Hepatocyte (in vitro differentiated cells): ENCODE measurements around the gene LILRA6. TPM values are rescaled to one million over a fixed set of nuclear protein-coding genes. Genes with fewer than 3 reads are reported as not detected.
"Not testable (repeated sequence)": the region's sequence is repeated elsewhere in the genome, so short reads cannot be mapped to it uniquely, and the experiment has no call there.

Experiments
- DNase-seq: peaks from one replicate; pipeline ENCODE4 v3.0.0-alpha.2; 2016; ENCODE audit warnings: low spot score
- H2AFZ ChIP-seq: fragments of 200-600 bp; sonication (generic); 2 replicates; pipeline ENCODE4 v1.6.0; 2016; ENCODE audit warnings: antibody characterized with exemption, mild to moderate bottlenecking
- H3K27ac ChIP-seq: fragments of 200-600 bp; sonication (generic); 2 replicates; pipeline ENCODE4 v1.5.1; 2016; ENCODE audit warnings: mild to moderate bottlenecking
- H3K27me3 ChIP-seq: fragments of 200-600 bp; sonication (generic); 2 replicates; pipeline ENCODE4 v1.6.1; 2016
- H3K36me3 ChIP-seq: fragments of 200-600 bp; sonication (generic); replicated peaks from 2 replicates; pipeline ENCODE4 v1.5.1; 2016; ENCODE audit warnings: low read depth; ENCODE audit not compliant: insufficient read depth
- H3K4me1 ChIP-seq: fragments of 200-600 bp; sonication (generic); 2 replicates; pipeline ENCODE4 v1.5.1; 2016; ENCODE audit warnings: mild to moderate bottlenecking, moderate library complexity; ENCODE audit not compliant: insufficient read depth
- H3K4me2 ChIP-seq: fragments of 200-600 bp; sonication (generic); 2 replicates; pipeline ENCODE4 v1.6.0; 2016
- H3K4me3 ChIP-seq: fragments of 200-600 bp; sonication (generic); 2 replicates; pipeline ENCODE4 v1.5.1; 2016; ENCODE audit warnings: mild to moderate bottlenecking
- H3K79me2 ChIP-seq: fragments of 200-600 bp; sonication (generic); 2 replicates; pipeline ENCODE4 v1.6.0; 2017; ENCODE audit warnings: mild to moderate bottlenecking
- H3K9me2 ChIP-seq: fragments of 200-600 bp; sonication (generic); replicated peaks from 2 replicates; pipeline ENCODE4 v1.6.0; 2017; ENCODE audit warnings: mild to moderate bottlenecking; ENCODE audit not compliant: insufficient read depth
- H3K9me3 ChIP-seq: fragments of 200-600 bp; sonication (generic); 2 replicates; pipeline ENCODE4 v1.5.1; 2016; ENCODE audit warnings: low read depth, mild to moderate bottlenecking
- H4K20me1 ChIP-seq: fragments of 200-600 bp; sonication (generic); 2 replicates; pipeline ENCODE4 v1.6.0; 2016; ENCODE audit warnings: mild to moderate bottlenecking; ENCODE audit not compliant: insufficient read depth, poor library complexity, severe bottlenecking
- CTCF ChIP-seq: fragments of 200-600 bp; sonication (generic); IDR thresholded peaks from 2 replicates; pipeline ENCODE4 v1.5.1; 2016; ENCODE audit warnings: antibody characterized with exemption, mild to moderate bottlenecking; ENCODE audit not compliant: poor library complexity
- EZH2 ChIP-seq: fragments of 200-600 bp; sonication (generic); IDR thresholded peaks from 2 replicates; pipeline ENCODE4 v1.6.1; 2016; ENCODE audit warnings: antibody characterized with exemption, mild to moderate bottlenecking, borderline replicate concordance
- EZH2phosphoT487 ChIP-seq: fragments of 200-600 bp; sonication (generic); IDR thresholded peaks from one replicate; pipeline ENCODE4 v1.6.1; 2018; ENCODE audit warnings: antibody characterized with exemption, mild to moderate bottlenecking, low read depth, moderate library complexity; ENCODE audit not compliant: unreplicated experiment, severe bottlenecking
- WGBS: methylation state at CpG from one replicate; pipeline ENCODE4 v1.1.6; 2016; ENCODE audit warnings: low lambda C conversion rate; ENCODE audit errors: missing lambda C conversion rate; 5-methylcytosine and 5-hydroxymethylcytosine counted together
- polyA plus RNA-seq: library from polyadenylated mRNA; unstranded; fragments of >200 nt; fragmentation: Nextera tagmentation; extraction: Ambion mirVana; gene quantifications from 2 replicates; pipeline ENCODE4 v1.2.1, GENCODE V29; 2016
- total RNA-seq: library from RNA; depleted of rRNA; stranded (reverse); fragments of >200 nt; gene quantifications from 2 replicates; pipeline ENCODE4 v1.2.3, GENCODE V29; 2014

LILRA6 gene
- total and polyA plus RNA-seq, 2 experiments from 2014 or later: 0.36 TPM; not detected in 1

GRCh38 chr19:54273821-54274220 lies 31.2 kb upstream of the LILRA6 start:
- Histone ChIP-seq H3K27me3 (no peaks in the 10 kb centered on the region), H3K4me2 (no peak overlapping the region), H3K79me2 (no peaks in the 10 kb centered on the region), H3K4me1 (no peaks in the 10 kb centered on the region), H2AFZ (no peak overlapping the region), H3K4me3 (no peak overlapping the region), H3K36me3 (no peaks in the 10 kb centered on the region), H3K9me3 (no peaks in the 10 kb centered on the region), H4K20me1 (no peaks in the 10 kb centered on the region), H3K9me2 (no peaks in the 10 kb centered on the region), H3K27ac (no peak overlapping the region)
- no peak for TF ChIP-seq CTCF
- TF ChIP-seq EZH2: no peak
- TF ChIP-seq EZH2phosphoT487: no peak
- no peak for DNase-seq
- 80% methylated on average over 3 of the region's 3 CpGs for WGBS

- DNase-seq, H3K4me1 ChIP-seq, H3K36me3 ChIP-seq: not testable (repeated sequence)
These were observed 29.6 kb upstream of the LILRA6 start for GRCh38 chr19:54272181-54272580.

GRCh38 chr19:54271587-54271986 lies 29.0 kb upstream of the LILRA6 start:
- not testable (repeated sequence) for DNase-seq, H3K9me2 ChIP-seq, H3K27ac ChIP-seq

More at GRCh38 chr19:54272181-54272580, 29.6 kb upstream of the LILRA6 start:
- WGBS: 78% methylated on average over 5 of the region's 5 CpGs
- H3K9me3 ChIP-seq, H3K27ac ChIP-seq, H3K27me3 ChIP-seq, H3K4me3 ChIP-seq, H3K4me2 ChIP-seq, H3K9me2 ChIP-seq, H3K79me2 ChIP-seq, H4K20me1 ChIP-seq, H2AFZ ChIP-seq: not testable (repeated sequence)

GRCh38 chr19:54271106-54271505 lies 28.5 kb upstream of the LILRA6 start:
- H3K4me1 ChIP-seq: no peaks in the 10 kb centered on the region
- H3K27me3 ChIP-seq: peaks cover 4% of the 10 kb centered on the region
- no peaks in the 10 kb centered on the region for H4K20me1 ChIP-seq
- no peaks in the 10 kb centered on the region for H3K9me3 ChIP-seq
- H3K9me2 ChIP-seq: no peaks in the 10 kb centered on the region
- DNase-seq: no peak
- TF ChIP-seq EZH2 (no peak), CTCF (no peak), EZH2phosphoT487 (no peak)
- 83% methylated on average over 8 of the region's 8 CpGs for WGBS
- H3K79me2 ChIP-seq: no peaks in the 10 kb centered on the region
- no peak overlapping the region for H2AFZ ChIP-seq
- H3K36me3 ChIP-seq: no peaks in the 10 kb centered on the region
- H3K4me3 ChIP-seq: no peak overlapping the region
- H3K4me2 ChIP-seq: no peak overlapping the region
- no peak overlapping the region for H3K27ac ChIP-seq

More at GRCh38 chr19:54271587-54271986, 29.0 kb upstream of the LILRA6 start:
- not testable (repeated sequence) for H3K9me3 ChIP-seq, H4K20me1 ChIP-seq, H3K27me3 ChIP-seq, H3K79me2 ChIP-seq, H3K4me2 ChIP-seq, H3K4me1 ChIP-seq, H2AFZ ChIP-seq, H3K36me3 ChIP-seq, H3K4me3 ChIP-seq
- WGBS: 69% methylated on average over 4 of the region's 4 CpGs
